IMR-90 (cell line): ENCODE results near the gene SAFB2. TPM values are rescaled to one million over a fixed set of nuclear protein-coding genes. Genes with fewer than 3 reads are reported as not detected.

ENCODE experiments used
- ATAC-seq: fragments of 200-7000 bp; cut with Tn5 transposase; 2 replicates; pipeline ENCODE4 v1.9.1; 2020; ENCODE audit warnings: low read depth, mild to moderate bottlenecking, moderate library complexity
- BruUV-seq: library from RNA; stranded (reverse); fragments of 400-500 nt; replicated peaks from 2 replicates; lab custom pipeline; 2021; lab: Mats Ljungman, UMichigan
- CTCF ChIA-PET: fragments of 300-600 bp; formaldehyde crosslinking; extraction: SDS; loops from one replicate; lab custom pipeline; 2021; ENCODE audit warnings: antibody characterized with exemption; lab: Yijun Ruan, JAX
- POLR2A ChIA-PET: fragments of 300-600 bp; sonication (Branson Sonifier 250); formaldehyde crosslinking; loops from one replicate; lab custom pipeline; 2022; ENCODE audit warnings: antibody characterized with exemption; ENCODE audit not compliant: unreplicated experiment; lab: Charles Lee
- DNase-seq: peaks from one replicate; pipeline ENCODE4 v3.0.0; 2013
- H2AFZ ChIP-seq: replicated peaks from 2 replicates; pipeline ENCODE3; 2013; ENCODE audit warnings: low read length, mild to moderate bottlenecking; ENCODE audit not compliant: poor library complexity
- H2AK5ac ChIP-seq: 2 replicates; pipeline ENCODE4 v1.6.1; 2013; ENCODE audit warnings: low read depth, low read length, inconsistent platforms
- H2AK9ac ChIP-seq: replicated peaks from 2 replicates; pipeline ENCODE3; 2013; ENCODE audit warnings: mild to moderate bottlenecking, low read depth, low read length, moderate library complexity; ENCODE audit not compliant: poor library complexity
- H2BK120ac ChIP-seq: 2 replicates; pipeline ENCODE4 v1.6.1; 2013; ENCODE audit warnings: low read depth, low read length, inconsistent platforms
- H2BK15ac ChIP-seq: 3 replicates; pipeline ENCODE4 v1.6.1; 2013; ENCODE audit warnings: low read depth, low read length, inconsistent platforms
- H2BK20ac ChIP-seq: 2 replicates; pipeline ENCODE4 v1.6.1; 2013; ENCODE audit warnings: low read depth, mild to moderate bottlenecking, inconsistent platforms, low read length, moderate library complexity
- H2BK5ac ChIP-seq: 2 replicates; pipeline ENCODE4 v1.6.1; 2013; ENCODE audit warnings: mild to moderate bottlenecking, low read depth, low read length, inconsistent platforms; ENCODE audit not compliant: poor library complexity, severe bottlenecking
- H3K14ac ChIP-seq: replicated peaks from 2 replicates; pipeline ENCODE4 v1.6.1; 2013; ENCODE audit warnings: low read depth, low read length, inconsistent platforms
- H3K18ac ChIP-seq: 2 replicates; pipeline ENCODE4 v1.6.1; 2013; ENCODE audit warnings: low read depth, low read length, control low read depth
- H3K23ac ChIP-seq: 2 replicates; pipeline ENCODE4 v1.6.1; 2013; ENCODE audit warnings: low read depth, low read length, inconsistent platforms
- H3K27ac ChIP-seq: 2 replicates; pipeline ENCODE4 v1.5.1; 2013; ENCODE audit warnings: mild to moderate bottlenecking, control low read depth, low read length; ENCODE audit not compliant: insufficient read depth
- H3K27me3 ChIP-seq: 2 replicates; pipeline ENCODE4 v1.6.1; 2013; ENCODE audit warnings: low read length; ENCODE audit not compliant: control insufficient read depth, insufficient read depth
- H3K36me3 ChIP-seq: 2 replicates; pipeline ENCODE4 v1.6.1; 2013; ENCODE audit warnings: low read length, mixed read lengths; ENCODE audit not compliant: control insufficient read depth, insufficient read depth
- H3K4ac ChIP-seq: 2 replicates; pipeline ENCODE4 v1.6.1; 2013; ENCODE audit warnings: low read depth, low read length, inconsistent platforms
- H3K4me1 ChIP-seq: 2 replicates; pipeline ENCODE4 v1.6.1; 2013; ENCODE audit warnings: low read length, mixed read lengths; ENCODE audit not compliant: control insufficient read depth, insufficient read depth
- H3K4me2 ChIP-seq: 2 replicates; pipeline ENCODE4 v1.6.1; 2013; ENCODE audit warnings: low read depth, mild to moderate bottlenecking, control low read depth, low read length, moderate library complexity
- H3K4me3 ChIP-seq: 2 replicates; pipeline ENCODE4 v1.5.1; 2013; ENCODE audit warnings: low read depth, mild to moderate bottlenecking, control low read depth, low read length, moderate library complexity; ENCODE audit not compliant: insufficient read depth
- H3K56ac ChIP-seq: 2 replicates; pipeline ENCODE4 v1.6.1; 2013; ENCODE audit warnings: low read length, inconsistent platforms; ENCODE audit not compliant: insufficient read depth; ENCODE audit errors: extremely low read depth
- H3K79me1 ChIP-seq, 2 experiments: 2 replicates each; pipeline ENCODE4 v1.6.1; 2013; ENCODE audit warnings: low read length in 2 of 2, inconsistent platforms in 1 of 2, low read depth in 1 of 2
- H3K9ac ChIP-seq: 2 replicates; pipeline ENCODE4 v1.6.1; 2013; ENCODE audit warnings: low read depth, low read length, control low read depth
- H3K9me1 ChIP-seq: 2 replicates; pipeline ENCODE4 v1.6.1; 2013; ENCODE audit warnings: low read length, inconsistent platforms; ENCODE audit not compliant: insufficient read depth
- H3K9me3 ChIP-seq: 2 replicates; pipeline ENCODE4 v1.6.1; 2013; ENCODE audit warnings: low read length; ENCODE audit not compliant: control insufficient read depth, insufficient read depth
- H4K20me1 ChIP-seq: 2 replicates; pipeline ENCODE4 v1.6.1; 2013; ENCODE audit warnings: low read length, inconsistent platforms; ENCODE audit not compliant: insufficient read depth
- H4K5ac ChIP-seq: 2 replicates; pipeline ENCODE4 v1.6.1; 2013; ENCODE audit warnings: mild to moderate bottlenecking, low read depth, low read length, control low read depth
- H4K8ac ChIP-seq, 2 experiments: 2 replicates each; pipeline ENCODE4 v1.6.1; 2013; ENCODE audit warnings: low read depth in 2 of 2, low read length in 2 of 2, control low read depth in 1 of 2, inconsistent platforms in 1 of 2
- H4K91ac ChIP-seq: 2 replicates; pipeline ENCODE4 v1.6.1; 2013; ENCODE audit warnings: low read depth, low read length, inconsistent platforms; ENCODE audit not compliant: insufficient read depth
- BHLHE40 ChIP-seq: fragments of 150-350 bp; IDR thresholded peaks from 2 replicates; pipeline ENCODE4 v1.6.1; 2016; ENCODE audit warnings: mild to moderate bottlenecking, low read depth, low read length
- CEBPB ChIP-seq: IDR thresholded peaks from 2 replicates; pipeline ENCODE4 v1.6.1; 2012; ENCODE audit warnings: low read depth, low read length, improper control_type of control experiment
- ELK1 ChIP-seq: fragments of 150-350 bp; IDR thresholded peaks from 2 replicates; pipeline ENCODE4 v1.6.1; 2016; ENCODE audit warnings: low read depth, mild to moderate bottlenecking, low read length, moderate library complexity, borderline replicate concordance
- MXI1 ChIP-seq: IDR thresholded peaks from 2 replicates; pipeline ENCODE4 v1.6.1; 2012; ENCODE audit warnings: low read depth, mild to moderate bottlenecking, low read length, moderate library complexity, borderline replicate concordance
- RAD21 ChIP-seq: IDR thresholded peaks from 2 replicates; pipeline ENCODE4 v1.6.1; 2012; ENCODE audit warnings: low read length, improper control_type of control experiment
- USF2 ChIP-seq: fragments of 150-350 bp; IDR thresholded peaks from 2 replicates; pipeline ENCODE4 v1.6.1; 2017; ENCODE audit warnings: mild to moderate bottlenecking, antibody characterized with exemption, low read length, low read depth
- WGBS, 2 experiments: methylation state at CpG; one replicate each; pipeline versions ENCODE4 v1.1.5 to v1.1.7; 2013; ENCODE audit warnings: missing lambda C conversion rate in 2 of 2; ENCODE audit not compliant: insufficient read length in 1 of 2; ENCODE audit errors: extremely low coverage in 2 of 2; 5-methylcytosine and 5-hydroxymethylcytosine counted together
- dilution Hi-C: fragments of 300-500 bp; cut with HindIII; formaldehyde crosslinking; loops from one replicate; pipeline ENCODE4 v1.14.3; 2018; ENCODE audit warnings: low sequenced_read_pairs; ENCODE audit not compliant: unreplicated experiment
- in situ Hi-C: fragments of 300-500 bp; cut with MboI; formaldehyde crosslinking; loops from 3 replicates; pipeline ENCODE4 v1.14.3; 2019; ENCODE audit warnings: low sequenced_read_pairs, inconsistent platforms, mixed read lengths
- intact Hi-C: fragments of 100-400 bp; cut with micrococcal nuclease; formaldehyde crosslinking; loops from 2 replicates; pipeline ENCODE4 v1.10.0; 2022
- polyA plus RNA-seq, 3 experiments: library from polyadenylated mRNA; depleted of rRNA; stranded (reverse); fragments of >200 nt; gene quantifications; 2 replicates each; pipeline ENCODE4 v1.2.3, GENCODE V29; 2012; ENCODE audit warnings: low replicate concordance in 1 of 3
- total RNA-seq: library from RNA; depleted of rRNA; stranded (reverse); fragments of >200 nt; gene quantifications from 2 replicates; pipeline ENCODE4 v1.2.3, GENCODE V29; 2012

The SAFB2 gene
- total and polyA plus RNA-seq, 2 of the 4 experiments (the other 2 are of a cell fraction), result 11.8 to 26.2 TPM

DNA sequence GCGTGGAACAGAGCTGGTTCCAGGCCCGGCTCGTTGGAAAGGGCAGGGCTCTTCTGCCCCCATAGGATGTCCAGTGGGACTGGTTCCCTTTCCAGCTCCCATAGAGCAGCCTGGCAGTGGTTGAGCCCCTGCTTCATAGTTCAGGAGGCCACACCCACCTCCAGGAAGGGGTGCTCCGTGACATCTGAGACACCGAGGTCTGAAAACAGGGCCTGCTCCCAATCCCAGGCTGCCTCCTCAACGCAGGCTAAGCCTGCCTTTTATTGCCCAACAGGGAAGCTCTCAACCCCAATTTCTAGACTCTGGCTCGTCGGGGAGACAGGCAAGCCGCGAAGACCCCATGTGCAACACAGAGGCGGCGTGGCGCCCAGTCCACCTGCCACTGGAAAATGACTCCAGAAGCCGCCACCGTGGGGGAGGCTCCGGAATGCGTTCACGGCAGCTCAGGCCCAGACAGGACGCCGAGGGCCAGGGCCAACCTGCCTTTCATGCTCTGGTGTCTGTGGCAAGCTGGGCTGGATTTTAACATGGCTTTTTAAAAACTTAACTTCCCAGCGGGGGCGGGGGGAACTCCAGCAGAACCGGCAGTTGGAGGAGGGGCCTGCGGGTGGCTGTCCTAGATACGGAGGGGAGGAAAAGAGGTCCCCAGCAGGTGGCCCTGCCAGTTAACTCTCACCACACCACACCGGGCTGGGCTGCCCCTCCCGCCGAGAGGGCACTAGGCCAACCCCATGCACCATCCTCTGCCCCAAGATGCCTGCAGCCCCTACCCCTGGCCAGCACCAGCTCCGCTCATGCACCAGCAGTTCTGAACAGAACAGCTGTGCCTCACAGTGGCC lies 36.9 kb downstream of the SAFB2 start:
- H3K9me1 ChIP-seq, result no peaks in the 10 kb centered on the region
- POLR2A ChIA-PET, result no interaction called here
- H3K18ac ChIP-seq, result no peak overlapping the region
- CTCF ChIA-PET, result no interaction called here
- no peak overlapping the region for H3K9ac ChIP-seq
- no peak overlapping the region for H2BK5ac ChIP-seq
- no peak overlapping the region for H4K8ac ChIP-seq
- no peaks in the 10 kb centered on the region; the same call in none of the 2 replicates for H4K20me1 ChIP-seq
- no peak overlapping the region for H2BK15ac ChIP-seq
- H2BK120ac ChIP-seq, result no peak overlapping the region
- no peak overlapping the region for H3K4me3 ChIP-seq
- no peak overlapping the region for H4K91ac ChIP-seq
- in situ Hi-C loops (no loop called here), dilution Hi-C loops (no loop called here), intact Hi-C loops (no loop called here)
- H3K14ac ChIP-seq, result no peak overlapping the region
- no peak overlapping the region for H3K27ac ChIP-seq
- H4K5ac ChIP-seq, result no peak overlapping the region
- H2AK5ac ChIP-seq, result no peak overlapping the region
- TF ChIP-seq BHLHE40, result no peak
- no peak for TF ChIP-seq RAD21
- TF ChIP-seq MXI1, result no peak
- no peak for TF ChIP-seq USF2
- no peak for TF ChIP-seq ELK1
- no peak for TF ChIP-seq CEBPB
- H3K4me2 ChIP-seq, result no peak overlapping the region
- 80% methylated on average over 4 of the region's 29 CpGs; no CpG with 5 or more reads in 1 of the 2 experiments for WGBS, 2 experiments
- H3K4me1 ChIP-seq, result no peaks in the 10 kb centered on the region
- ATAC-seq (no peak; the same call in 1 of the 2 replicates), DNase-seq (no peak)
- no peak overlapping the region for H3K56ac ChIP-seq
- peak overlapping the region; percentile 18 for H2AFZ ChIP-seq
- H3K4ac ChIP-seq, result no peak overlapping the region
- H3K23ac ChIP-seq, result no peak overlapping the region
- H2BK20ac ChIP-seq, result no peak overlapping the region
- H3K79me1 ChIP-seq, result peaks cover 0 to 13% of the 10 kb centered on the region in 2 experiments; a peak in 2 of 4 replicates
- no peaks in the 10 kb centered on the region for H3K9me3 ChIP-seq
- H3K36me3 ChIP-seq, result peaks cover 48% of the 10 kb centered on the region
- no TSS peak for BruUV-seq
- no peak overlapping the region for H2AK9ac ChIP-seq
- no peaks in the 10 kb centered on the region for H3K27me3 ChIP-seq
